PC-9 (cell line): Measurements from ENCODE around the gene PNKD.

Experiments used
- EZH2 ChIP-seq: fragments of 200-600 bp; sonication (generic); IDR thresholded peaks from 2 replicates; pipeline ENCODE4 v1.8.0; 2017; ENCODE audit warnings: antibody characterized with exemption, low read depth
- TF ChIP-seq, protein P1 (sequence below): fragments of 200-600 bp; sonication (generic); conservative IDR thresholded peaks from 2 replicates; pipeline ENCODE4 v1.6.1; 2017; ENCODE audit warnings: mixed run types, antibody characterized with exemption, mild to moderate bottlenecking, moderate library complexity

DNA sequence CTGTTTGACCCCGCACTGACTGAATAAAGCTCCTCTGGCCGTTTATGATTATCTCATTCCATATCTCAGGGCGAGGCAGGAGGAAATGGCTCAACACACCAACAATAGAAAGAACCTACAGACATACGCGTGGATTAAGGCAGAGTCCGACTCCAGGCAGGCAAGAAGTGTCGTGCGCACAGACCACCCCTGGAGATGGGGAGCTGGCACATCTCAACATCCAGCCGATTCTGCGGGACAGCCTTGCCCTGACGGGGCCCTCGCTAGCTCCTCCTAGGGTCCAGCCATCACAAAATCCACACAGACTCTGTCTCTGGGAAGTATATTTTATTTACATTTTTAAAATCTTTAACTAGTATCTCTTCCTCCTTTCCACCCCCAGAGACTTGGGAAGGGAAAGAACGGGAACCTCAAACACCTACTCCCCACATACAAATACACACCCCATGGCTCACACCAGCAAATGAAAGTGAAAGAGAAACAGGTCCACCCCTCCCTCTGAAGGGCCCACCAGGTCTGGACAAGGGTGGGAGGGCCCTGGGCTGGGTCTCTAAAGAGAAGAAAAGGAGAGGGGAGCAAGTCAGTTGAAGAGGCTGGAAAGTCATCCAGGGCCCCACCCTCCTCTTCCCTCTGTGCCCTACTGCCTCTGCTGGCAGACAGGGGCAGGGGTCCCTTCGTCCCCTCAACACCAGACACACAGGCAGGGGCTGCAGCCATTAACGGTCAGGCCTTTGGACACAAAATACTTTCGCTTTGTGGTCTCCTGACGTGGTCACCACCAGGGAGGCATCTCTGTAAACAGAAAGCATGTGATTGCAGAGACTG lies 6.3 kb upstream of the PNKD start:
- TF ChIP-seq, protein P1, sequence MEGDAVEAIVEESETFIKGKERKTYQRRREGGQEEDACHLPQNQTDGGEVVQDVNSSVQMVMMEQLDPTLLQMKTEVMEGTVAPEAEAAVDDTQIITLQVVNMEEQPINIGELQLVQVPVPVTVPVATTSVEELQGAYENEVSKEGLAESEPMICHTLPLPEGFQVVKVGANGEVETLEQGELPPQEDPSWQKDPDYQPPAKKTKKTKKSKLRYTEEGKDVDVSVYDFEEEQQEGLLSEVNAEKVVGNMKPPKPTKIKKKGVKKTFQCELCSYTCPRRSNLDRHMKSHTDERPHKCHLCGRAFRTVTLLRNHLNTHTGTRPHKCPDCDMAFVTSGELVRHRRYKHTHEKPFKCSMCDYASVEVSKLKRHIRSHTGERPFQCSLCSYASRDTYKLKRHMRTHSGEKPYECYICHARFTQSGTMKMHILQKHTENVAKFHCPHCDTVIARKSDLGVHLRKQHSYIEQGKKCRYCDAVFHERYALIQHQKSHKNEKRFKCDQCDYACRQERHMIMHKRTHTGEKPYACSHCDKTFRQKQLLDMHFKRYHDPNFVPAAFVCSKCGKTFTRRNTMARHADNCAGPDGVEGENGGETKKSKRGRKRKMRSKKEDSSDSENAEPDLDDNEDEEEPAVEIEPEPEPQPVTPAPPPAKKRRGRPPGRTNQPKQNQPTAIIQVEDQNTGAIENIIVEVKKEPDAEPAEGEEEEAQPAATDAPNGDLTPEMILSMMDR = no peak
- no peak for TF ChIP-seq EZH2
